HG03575 (cell line): ENCODE measurements around the gene KICS2.

Source experiments
- ATAC-seq: cut with Tn5 transposase; IDR thresholded peaks from one replicate; pipeline ENCODE4 v1.9.1; 2021; ENCODE audit not compliant: unreplicated experiment, insufficient number of reproducible peaks, low FRiP score; ENCODE audit errors: extremely low read depth

KICS2 gene

GRCh38 chr12:64181430-64182291, 40.4 kb downstream of the KICS2 start:
- no peak for ATAC-seq

GRCh38 chr12:64180951-64181350, 41.1 kb downstream of the KICS2 start:
- ATAC-seq, result no peak

GRCh38 chr12:64178122-64178521, 44.0 kb downstream of the KICS2 start:
- ATAC-seq, result no peak

- ATAC-seq, result no peak
Observed at GRCh38 chr12:64177001-64177400, 45.1 kb downstream of the KICS2 start.

GRCh38 chr12:64175254-64175945, 46.7 kb downstream of the KICS2 start:
- no peak for ATAC-seq

GRCh38 chr12:64173456-64173855, 48.6 kb downstream of the KICS2 start:
- ATAC-seq, result no peak
